Measurements from ENCODE around the gene AKR7A3.

- TF ChIP-seq, protein P1, sequence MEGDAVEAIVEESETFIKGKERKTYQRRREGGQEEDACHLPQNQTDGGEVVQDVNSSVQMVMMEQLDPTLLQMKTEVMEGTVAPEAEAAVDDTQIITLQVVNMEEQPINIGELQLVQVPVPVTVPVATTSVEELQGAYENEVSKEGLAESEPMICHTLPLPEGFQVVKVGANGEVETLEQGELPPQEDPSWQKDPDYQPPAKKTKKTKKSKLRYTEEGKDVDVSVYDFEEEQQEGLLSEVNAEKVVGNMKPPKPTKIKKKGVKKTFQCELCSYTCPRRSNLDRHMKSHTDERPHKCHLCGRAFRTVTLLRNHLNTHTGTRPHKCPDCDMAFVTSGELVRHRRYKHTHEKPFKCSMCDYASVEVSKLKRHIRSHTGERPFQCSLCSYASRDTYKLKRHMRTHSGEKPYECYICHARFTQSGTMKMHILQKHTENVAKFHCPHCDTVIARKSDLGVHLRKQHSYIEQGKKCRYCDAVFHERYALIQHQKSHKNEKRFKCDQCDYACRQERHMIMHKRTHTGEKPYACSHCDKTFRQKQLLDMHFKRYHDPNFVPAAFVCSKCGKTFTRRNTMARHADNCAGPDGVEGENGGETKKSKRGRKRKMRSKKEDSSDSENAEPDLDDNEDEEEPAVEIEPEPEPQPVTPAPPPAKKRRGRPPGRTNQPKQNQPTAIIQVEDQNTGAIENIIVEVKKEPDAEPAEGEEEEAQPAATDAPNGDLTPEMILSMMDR (IDR thresholded peaks at IDR 0.05), result no peak
- TF ChIP-seq POLR2A (IDR thresholded peaks at IDR 0.05), result no peak
These were observed 20.1 kb downstream of the AKR7A3 start for GRCh38 chr1:19268445-19268844.

Data from ovary (tissue), 3 donors.